ENCODE data around the gene ARFGEF2.

- TF ChIP-seq CTCF (IDR thresholded peaks at IDR 0.05 in 4 of 5, conservative IDR thresholded peaks at IDR 0.05 in 1 of 5) (peak in 2 of 5 experiments; percentile 50 to 60), POLR2A (IDR thresholded peaks at IDR 0.05) (peak; percentile 95)
Observed at GRCh38 chr20:48921168-48921882, at the start of gene ARFGEF2.

Data from gastrocnemius medialis (tissue), 4 donors.